ENCODE data around the gene TSPEAR.

- no peak for TF ChIP-seq POLR2A (IDR thresholded peaks at IDR 0.05; ENCODE audit: extremely low read depth, insufficient read length)
- no peak for TF ChIP-seq CTCF (IDR thresholded peaks at IDR 0.05; ENCODE audit: low read depth, low read length)
- TF ChIP-seq MAX (IDR thresholded peaks at IDR 0.05; ENCODE audit: low read depth, low read length): no peak
These were observed 201.3 kb downstream of the TSPEAR start for GRCh38 chr21:44510109-44510507.

Measured in NB4 (cell line).